ENCODE results near the gene CLEC12A.
"Not testable (repeated sequence)": the region's sequence is repeated elsewhere in the genome, so short reads cannot be mapped to it uniquely, and the experiment has no call there.

Gene CLEC12A

DNA sequence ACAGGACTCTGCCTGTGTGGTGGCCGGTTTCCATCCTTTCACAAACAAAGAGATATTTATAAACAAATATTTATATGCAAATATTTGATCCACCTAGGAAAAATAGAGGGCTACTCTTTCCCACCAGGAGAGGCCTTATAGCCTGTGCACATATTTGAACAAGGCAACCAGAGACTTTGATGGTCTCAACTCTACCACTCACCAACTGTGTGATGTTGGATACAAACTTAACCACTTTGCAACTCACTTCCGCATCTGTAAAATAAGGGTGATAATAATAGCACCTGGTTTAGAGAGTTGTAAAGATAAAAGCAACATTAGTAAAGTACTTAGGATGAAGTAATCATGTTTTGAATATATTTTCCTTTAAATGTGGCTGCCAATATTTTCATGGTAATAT lies 1.5 kb upstream of the CLEC12A start:
- no peak for DNase-seq

DNA sequence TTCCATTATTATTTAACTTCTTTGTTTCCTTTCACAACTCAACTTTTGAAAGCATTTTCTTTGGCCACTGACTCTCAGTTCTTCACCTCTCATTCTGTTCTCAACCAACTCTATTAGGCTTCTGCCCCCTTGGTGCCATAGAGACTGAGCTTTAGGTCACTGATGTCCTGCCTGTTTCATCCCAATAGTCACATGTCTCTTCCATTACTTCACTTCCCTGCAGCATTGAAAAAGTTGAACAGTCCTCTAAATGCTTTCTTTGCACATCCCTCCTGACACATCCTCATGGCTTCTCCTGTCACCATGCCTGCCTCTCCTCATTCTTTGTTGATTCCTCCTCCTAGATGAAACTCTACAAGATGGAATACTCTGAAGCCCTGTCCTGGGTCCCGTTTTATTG lies 2.7 kb downstream of the CLEC12A start:
- no peak for DNase-seq

DNA sequence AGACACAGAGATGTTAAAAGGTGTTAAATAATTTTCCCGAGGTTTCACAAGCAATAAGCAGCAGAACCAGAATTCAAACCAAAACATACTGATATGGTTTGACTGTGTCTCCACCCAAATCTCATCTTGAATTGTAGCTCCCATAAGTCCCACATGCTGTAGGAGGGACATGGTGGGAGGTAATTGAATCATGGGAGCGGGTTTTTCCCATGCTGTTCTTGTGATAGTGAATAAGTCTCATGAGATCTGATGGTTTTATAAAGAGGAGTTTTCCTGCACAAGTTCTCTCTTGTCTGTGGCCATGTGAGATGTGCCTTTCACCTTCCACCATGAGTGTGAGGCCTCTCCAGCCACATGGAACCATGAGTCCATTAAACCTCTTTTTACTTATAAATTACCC lies 3.5 kb downstream of the CLEC12A start:
- DNase-seq = not testable (repeated sequence)

DNA sequence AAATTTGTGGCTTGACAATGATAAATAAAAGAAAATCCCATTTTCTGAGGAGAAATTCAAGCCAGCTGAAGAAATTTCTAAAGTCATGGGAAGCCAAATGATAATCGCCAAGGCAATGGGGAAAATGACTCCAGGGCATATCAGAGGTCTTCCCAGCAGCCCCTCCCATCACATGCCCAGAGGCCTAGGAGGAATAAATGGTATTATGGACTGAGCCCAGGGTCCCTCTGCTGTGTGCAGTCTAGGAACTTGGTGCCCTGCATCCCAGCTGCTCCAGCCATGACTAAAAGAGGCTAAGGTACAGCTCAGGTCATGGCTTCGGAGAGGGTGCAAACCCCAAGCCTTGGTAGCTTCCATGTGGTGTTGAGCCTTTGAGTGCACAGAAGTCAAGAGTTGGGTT lies 4.4 kb downstream of the CLEC12A start:
- no peak for DNase-seq

DNA sequence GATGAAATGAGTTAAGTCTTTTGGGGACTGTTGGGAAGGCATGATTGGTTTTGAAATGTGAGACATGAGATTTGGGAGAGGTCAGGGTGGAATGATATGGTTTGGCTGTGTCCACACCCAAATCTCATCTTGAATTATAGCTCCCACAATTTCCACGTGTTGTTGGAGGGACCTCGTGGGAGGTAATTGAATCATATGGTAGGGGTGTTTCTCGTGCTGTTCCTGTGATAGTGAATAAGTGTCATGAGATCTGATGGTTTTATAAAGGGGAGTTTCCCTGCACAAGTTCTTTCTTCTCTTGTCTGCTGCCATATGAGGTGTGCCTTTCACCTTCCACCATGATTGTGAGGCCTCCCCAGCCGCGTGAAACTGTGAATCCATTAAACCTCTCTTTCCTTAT lies 5.4 kb downstream of the CLEC12A start:
- not testable (repeated sequence) for DNase-seq

DNA sequence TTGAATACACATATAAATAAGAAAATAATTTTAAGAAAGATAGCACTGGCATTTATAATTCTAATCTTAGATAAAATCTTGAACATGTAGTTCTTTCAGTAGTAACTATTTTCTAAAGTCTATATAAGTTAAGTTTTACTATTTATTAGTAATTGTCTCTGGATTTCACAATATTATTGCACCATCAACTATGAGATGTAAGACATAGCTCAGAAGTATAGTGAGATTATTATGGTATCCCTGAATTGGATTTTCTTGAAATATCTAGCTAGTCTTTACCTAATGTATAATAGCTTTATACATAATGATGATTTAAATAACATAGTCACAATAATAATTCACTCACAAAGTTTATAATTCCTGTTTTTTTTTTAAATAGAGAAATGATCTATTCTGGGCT lies 6.7 kb downstream of the CLEC12A start:
- no peak for DNase-seq

DNA sequence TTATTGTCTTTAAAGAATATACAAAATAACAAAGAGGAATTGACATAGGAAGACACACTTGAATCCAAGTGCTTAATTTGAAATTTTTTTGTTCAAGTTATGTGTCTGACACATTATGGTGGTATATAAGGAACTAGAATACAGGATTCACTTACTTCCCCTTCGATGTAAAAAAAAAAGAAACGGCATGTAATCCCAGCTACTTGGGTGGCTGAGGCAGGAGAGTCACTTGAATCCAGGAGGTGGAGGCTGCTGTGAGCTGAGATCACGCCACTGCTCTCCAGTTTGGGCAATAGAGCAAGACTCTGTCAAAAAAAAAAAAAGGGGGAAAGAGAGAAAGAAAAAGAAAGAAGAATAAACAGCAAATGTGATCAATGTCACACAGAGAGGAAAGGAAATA lies 8.9 kb downstream of the CLEC12A start:
- DNase-seq = no peak

DNA sequence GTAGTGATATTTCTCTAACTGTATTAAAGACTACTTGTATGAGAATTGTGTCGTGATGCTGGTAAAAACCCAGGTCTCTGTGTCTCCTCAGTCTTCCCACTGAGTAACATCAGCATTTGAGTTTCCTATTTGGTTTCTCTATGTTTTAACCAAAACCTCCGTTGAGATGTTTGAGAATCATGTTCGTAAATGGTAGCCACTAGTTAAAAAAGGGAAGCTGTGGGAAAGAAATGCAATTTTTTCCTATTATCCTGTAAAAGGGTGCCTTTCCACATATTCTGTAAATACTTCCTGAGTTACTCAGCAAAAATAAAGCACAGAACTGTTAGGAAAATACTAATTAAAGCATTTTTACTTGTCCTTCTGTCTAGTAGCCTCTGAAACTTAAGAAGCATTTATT lies 20.7 kb downstream of the CLEC12A start:
- no peak for DNase-seq

DNA sequence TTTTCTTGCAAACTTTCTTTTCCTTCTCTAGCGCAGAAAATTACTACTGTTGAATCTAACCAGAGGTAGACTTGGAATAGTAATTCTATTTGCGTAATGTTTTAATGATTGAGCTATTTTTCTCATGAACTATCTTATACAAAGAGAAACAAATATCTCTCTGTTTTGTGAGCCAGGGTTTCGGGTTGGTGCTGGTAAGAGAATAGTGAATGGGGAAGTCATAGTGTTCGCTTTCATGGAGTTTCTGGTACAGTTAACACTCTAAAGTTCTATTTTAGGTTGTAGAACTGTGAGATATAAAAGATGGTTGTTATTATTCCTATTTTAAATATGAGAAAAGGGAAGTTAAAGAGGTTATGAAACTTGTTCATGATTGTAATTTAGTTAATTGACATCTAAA lies 21.1 kb downstream of the CLEC12A start:
- DNase-seq = no peak

DNA sequence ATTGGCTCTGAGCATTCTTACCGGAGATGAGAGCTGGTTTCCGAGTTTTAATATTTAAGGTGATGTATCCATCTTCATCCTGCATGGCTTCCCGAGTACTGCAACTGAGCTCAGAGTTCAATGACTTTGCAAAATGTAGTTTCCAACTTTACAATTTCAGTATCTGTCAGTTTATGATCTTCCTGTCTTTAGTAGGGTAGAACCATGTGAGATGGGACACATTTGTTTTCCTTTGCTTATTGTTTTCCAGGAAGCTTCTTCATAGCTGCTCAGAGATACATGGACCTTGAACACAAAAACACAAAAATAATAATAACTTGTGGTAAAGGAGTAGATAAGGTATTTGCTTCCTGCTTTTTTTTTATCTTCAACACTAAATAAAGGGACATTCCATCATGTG lies 27.8 kb downstream of the CLEC12A start, which contains the start of gene CLEC1B:
Gene CLEC1B (minus strand): TSS at position 106 of the 400 bp plus-strand sequence. CDS start 21 bp downstream, at position 85.
- no peak for DNase-seq

DNA sequence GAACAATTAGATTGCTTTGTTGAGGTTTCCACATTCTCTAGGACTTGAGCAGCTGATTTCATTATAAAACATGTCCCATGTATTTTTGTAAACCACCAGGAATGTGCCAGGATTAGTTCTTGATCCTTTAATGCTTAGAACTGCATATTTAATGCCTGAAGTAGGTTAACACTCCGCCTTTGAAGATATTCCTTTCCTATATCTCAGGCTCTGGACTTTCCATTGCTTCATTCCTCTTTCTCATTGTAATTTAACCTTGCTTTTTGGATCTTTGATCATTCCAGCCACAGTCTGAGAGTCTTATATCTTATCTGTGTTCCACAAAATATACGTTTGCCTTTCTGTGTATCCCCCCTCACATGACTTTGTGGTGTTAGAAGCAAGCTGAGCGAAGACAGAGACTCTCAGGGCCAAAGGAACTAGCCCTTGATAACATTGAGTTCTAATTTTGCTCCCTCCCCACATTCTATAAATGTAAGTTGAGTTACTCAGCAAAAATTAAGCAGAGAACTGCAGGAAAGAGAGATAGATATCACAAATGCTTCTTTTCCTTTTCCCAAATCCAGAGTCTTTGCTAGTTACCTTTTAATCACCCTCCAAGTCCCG lies 30.1 kb downstream of the CLEC12A start:
- DNase-seq = no peak

DNA sequence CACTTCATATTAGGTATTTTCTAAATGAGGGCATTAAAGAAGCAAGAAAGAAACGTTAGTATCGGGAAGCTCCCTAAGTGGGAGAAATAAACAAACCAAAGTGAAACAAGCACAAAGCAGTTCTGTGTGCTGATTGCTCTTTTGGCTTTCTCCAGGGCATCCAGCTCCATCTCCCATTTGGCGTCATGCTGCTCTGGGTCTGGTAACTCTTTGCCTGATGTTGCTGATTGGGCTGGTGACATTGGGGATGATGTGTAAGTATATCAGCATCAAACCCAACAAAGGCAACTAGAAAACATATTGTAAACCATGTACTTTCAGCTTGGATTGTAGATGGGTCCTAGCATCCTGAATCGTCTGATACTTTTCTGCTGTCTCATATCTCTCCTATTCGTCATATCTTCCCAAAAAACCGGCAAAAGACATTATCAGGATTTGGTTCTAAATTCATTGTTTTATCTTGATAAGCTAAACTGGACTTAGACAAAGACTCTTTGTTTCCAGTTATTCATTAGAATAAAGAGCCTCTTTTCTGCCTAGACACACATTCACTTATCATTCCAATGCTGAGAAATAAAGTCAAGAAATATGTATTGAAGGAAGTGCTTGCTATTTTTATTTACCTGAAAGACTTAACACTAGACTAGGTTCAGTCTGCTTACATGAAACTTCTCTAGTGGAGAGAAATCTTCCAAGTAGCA lies 41.6 kb downstream of the CLEC12A start:
- DNase-seq = peak in 11 of 56 donors; percentile 1 to 62 (median 5)

DNA sequence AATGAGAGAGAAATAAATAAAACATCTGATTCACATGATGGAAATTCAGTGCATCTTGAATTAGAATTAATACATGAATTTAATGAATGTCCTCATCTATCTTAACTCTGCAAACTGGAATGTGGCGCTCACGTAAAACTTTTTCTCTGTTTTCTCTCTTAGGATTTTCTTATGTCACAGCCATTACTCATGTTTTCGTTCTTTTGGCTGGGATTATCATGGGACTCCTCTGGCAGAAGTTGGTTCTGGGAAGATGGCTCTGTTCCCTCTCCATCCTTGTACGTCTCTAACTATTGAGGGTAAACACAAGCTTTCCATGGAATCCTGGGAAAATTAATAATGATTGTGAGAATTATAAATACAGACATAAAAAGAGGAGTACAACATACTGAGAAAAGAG lies 44.2 kb downstream of the CLEC12A start:
- no peak for DNase-seq

DNA sequence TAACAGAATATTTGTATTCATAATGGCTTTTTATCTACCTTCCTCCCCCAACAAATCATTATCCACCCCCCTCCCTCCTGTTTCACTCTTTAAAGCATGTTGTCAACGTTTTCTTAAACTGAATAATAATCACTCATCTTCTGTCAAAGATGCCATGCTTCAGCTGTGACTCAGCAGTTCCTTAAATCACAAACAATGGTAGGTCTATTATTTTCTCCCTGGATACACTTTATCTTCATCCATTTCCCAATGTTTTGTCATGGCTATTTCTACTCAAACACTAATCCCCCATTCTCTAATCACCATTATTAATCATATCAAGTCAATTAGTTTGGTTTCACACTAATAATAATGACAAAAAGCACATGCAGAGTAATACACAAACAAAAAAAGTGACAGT lies 45.7 kb downstream of the CLEC12A start:
- no peak for DNase-seq

DNA sequence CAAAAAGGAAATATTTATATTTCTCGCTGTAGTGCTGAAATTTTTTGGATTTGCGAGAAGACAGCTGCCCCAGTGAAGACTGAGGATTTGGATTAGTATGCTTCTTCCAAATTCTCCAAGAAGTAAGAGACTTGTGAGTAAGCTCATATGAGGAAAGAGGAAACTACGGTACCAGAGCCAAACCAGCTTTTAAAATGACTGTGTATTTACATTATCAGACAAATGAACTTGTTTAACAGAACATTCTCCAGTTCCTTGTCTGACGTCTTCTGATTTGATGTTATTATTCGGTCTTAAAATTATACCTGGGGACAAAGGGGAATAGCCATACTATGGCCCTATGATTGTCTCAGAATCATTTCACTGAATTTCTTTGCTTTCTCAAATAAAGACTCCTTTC lies 47.2 kb downstream of the CLEC12A start:
- no peak for DNase-seq

DNA sequence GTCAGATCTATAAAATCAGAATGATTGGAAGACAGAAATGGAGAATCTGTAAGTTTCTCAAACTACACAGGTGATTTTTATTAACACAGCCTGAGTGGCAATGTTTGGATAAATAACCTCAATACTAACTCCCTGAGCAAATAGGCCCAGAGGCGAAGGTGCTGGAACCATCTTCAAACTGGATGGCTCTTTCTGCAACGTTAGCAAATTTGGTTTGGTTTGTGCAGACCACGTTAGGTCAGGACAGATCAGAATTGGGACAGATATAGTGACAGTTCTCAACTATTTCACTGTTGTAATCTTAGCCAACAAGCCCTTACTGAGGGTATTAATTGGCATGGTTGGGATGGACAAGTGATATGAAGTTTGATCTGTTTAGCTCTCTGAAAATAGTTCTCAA lies 50.1 kb downstream of the CLEC12A start:
- no peak for DNase-seq

DNA sequence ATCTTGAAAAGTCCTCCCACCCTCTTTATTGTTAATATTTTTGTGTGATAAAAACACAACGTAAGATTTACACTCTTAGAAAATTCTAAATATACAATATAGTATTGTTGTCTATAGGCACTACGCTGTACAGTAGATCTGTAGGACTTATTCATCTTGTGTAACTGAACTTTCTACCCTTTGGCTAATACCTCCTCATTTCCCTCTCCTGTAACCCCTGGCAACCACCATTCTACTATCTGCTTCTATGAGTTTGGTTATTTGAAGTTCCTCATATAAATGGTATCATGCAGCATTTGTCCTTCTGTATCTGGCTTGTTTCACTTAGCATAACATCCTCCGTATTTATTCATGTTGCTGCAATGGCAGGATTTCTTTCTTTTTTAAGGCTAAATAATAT lies 54.0 kb downstream of the CLEC12A start:
- no peak for DNase-seq

DNA sequence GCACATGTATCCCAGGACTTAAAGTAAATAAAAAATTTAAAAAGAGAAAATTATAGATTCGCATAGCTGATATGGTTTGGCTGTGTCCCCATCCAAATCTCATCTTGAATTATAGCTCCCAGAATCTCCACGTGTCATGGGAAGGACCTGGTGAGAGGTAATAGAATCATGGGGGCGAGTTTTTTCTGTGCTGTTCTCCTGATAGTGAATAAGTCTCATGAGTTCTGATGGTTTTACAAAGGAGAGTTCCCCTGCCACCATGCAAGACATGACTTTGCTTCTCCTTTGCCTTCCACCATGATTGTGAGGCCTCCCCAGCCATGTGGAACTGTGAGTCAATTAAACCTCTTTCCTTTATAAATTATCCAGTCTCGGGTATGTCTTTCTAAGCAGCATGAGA lies 55.5 kb downstream of the CLEC12A start:
- not testable (repeated sequence) for DNase-seq

DNA sequence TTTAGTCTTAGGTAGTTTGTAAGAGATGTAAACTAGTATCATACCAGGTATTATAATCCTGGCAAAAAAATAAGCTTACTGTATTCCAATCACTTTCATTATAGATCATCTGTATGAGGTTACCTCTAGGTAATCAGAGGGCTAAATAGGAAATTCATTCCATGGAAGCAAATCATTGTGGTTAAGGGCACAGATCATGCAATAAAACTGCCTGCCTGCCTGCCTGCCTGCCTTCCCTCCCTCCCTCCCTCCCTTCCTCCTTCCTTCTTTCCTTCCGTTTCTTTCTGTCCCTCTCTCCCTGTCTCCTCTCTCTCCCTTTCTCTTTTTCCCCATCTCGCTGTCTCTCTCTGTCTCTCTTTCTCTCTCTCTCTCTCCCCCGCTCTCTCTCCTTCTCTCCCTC lies 56.1 kb downstream of the CLEC12A start:
- no peak for DNase-seq

DNA sequence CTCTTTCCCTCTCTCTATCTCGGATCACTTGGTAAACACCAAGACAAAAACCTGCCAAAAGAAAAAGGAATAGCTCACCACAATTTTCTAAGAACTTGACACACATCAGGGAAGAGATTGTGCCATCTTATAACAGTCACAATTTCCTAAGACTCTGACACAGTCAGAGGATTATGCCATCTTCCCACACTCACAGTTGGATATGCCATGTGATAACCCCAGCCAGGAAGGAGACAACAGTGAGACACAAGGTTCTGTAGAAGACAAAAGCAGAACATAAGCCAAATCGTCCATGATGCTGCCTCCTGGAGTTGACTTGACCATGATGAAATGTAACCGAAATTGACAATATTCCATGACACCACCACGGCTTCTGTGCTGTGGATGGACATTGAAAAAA lies 56.5 kb downstream of the CLEC12A start:
- no peak for DNase-seq

DNA sequence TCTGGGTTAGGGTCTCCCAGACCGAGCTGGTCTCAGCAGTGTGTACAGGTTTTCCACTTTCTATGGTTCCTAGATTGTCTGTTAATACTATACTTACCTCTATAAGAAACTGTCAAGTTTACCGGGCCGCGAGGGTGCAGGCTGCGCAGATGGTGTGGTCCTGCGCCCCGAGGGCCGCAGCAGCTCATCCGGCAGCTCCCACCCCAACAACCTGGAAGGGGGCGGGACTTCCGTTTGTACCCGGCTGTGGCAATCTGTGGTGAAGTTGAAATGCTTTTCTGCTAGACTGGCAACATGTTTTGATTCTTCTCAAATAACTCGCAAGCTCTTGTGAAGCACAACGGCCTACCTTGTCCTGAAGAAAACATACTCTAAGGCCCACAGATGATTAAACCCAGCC lies 59.2 kb downstream of the CLEC12A start, which contains the start of gene CLEC9A:
Gene CLEC9A (plus strand): TSS at position 237 of the 400 bp plus-strand sequence. CDS start 22,006 bp downstream, outside the sequence.
- DNase-seq = no peak

DNA sequence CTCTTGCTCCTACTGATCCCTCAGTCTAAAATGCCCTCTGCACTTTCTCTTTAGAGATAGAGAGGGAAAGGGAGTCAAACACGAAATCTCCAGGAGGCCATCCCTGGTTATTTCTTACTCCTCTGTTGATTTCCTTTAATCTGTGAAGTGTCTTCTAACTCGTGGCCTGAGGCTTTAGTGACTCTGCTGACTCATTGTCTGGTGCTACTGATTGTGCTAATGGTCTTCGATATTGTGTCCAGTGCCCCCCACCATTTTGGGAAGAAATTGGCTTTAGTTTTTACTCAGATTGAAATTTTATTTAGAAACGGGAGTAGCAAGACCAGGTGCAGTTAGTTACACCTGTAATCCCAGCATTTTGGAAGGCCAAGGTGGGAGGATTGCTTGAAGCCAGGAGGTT lies 60.1 kb downstream of the CLEC12A start:
- DNase-seq = no peak

DNA sequence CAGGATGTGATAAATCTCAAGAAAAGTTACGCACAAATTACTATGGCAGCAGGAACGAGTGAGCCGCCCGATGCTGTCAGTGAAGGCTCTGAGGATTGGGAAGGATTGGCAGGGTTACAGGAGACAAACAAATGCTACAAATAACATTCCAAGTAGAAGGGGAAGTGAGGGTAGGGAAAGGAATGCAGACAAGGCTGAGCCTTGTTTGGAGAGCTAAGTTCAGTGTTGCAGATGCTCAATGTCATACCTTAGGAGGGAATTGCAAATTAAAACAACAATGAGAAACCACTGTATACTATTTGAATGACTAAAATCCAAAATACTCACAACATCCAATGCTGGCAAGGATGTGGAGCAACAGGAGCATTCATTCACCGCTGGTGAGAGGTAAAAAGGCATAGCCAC lies 60.6 kb downstream of the CLEC12A start:
- no peak for DNase-seq
